Neural progenitor cell (in vitro differentiated cells): ENCODE data around the gene NCKAP5.
A peak's percentile ranks its signal among the peaks of the same experiment; 100 is the strongest.

Source experiments
- EZH2 ChIP-seq: fragments of 200-600 bp; sonication (generic); IDR thresholded peaks from 2 replicates; pipeline ENCODE4 v1.6.1; 2017; ENCODE audit warnings: antibody characterized with exemption, mild to moderate bottlenecking, moderate library complexity
- EZH2phosphoT487 ChIP-seq: fragments of 200-600 bp; sonication (generic); IDR thresholded peaks from 2 replicates; pipeline ENCODE4 v1.6.1; 2017; ENCODE audit warnings: antibody characterized with exemption
- TF ChIP-seq, protein P1 (sequence below): fragments of 200-600 bp; sonication (generic); IDR thresholded peaks from 2 replicates; pipeline ENCODE4 v1.5.1; 2017; ENCODE audit warnings: antibody characterized with exemption, mild to moderate bottlenecking

DNA sequence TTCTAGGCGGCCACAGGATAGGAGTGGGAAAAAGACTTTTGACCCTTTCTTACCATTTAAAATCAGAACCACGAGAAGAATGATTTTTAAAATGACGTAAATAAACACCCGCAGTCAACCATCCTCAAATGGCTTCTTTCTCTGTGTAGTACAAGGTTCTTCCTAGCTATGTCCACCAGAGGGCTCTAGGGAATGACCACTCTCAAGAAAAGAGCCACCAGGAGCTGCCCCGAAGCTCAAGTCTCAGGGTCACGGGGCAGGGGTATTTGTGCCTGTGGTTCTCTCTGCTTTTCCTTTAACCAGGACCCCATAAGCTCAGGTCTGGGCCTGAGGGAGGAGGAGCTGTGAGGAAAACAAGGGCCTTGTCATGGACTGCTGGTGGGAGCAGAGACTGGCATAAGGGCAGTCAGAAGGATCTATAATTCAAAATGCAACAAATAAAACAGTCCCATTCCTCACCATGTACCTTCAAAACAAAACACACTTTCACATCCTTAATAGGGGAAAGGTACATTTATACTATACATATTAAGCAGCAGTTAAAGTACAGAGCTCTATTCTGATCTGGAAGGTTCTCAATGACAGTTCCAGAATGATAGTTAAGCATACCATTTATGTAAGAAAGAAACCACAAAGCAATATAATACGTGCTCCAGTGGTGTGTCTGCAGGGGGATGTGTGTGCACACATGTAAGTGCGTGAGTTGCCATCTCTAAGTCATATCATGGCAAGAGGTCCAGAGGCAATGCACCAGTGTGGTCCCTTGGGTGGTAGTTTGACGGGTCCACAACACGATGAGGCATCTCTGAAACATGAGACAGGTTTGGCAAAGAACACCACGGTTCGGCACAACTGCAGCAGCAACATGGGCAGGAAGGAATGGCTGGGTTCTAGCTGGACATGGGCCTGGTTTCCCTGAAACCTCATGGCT is 916.9 kb downstream of the NCKAP5 start:
- TF ChIP-seq, protein P1, sequence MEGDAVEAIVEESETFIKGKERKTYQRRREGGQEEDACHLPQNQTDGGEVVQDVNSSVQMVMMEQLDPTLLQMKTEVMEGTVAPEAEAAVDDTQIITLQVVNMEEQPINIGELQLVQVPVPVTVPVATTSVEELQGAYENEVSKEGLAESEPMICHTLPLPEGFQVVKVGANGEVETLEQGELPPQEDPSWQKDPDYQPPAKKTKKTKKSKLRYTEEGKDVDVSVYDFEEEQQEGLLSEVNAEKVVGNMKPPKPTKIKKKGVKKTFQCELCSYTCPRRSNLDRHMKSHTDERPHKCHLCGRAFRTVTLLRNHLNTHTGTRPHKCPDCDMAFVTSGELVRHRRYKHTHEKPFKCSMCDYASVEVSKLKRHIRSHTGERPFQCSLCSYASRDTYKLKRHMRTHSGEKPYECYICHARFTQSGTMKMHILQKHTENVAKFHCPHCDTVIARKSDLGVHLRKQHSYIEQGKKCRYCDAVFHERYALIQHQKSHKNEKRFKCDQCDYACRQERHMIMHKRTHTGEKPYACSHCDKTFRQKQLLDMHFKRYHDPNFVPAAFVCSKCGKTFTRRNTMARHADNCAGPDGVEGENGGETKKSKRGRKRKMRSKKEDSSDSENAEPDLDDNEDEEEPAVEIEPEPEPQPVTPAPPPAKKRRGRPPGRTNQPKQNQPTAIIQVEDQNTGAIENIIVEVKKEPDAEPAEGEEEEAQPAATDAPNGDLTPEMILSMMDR: peak; percentile 76
- no peak for TF ChIP-seq EZH2phosphoT487
- no peak for TF ChIP-seq EZH2
